Upper lobe of left lung (tissue), 4 donors: ENCODE results near the gene BACE2.

Source experiments
- CTCF ChIP-seq, 6 experiments: fragments of 450-650 bp in 4 of 6; fragments of 200-600 bp in 2 of 6; sonication (generic) in 2 of 6; IDR thresholded peaks; one replicate each; pipeline ENCODE4 v1.5.1; 2016 to 2019; ENCODE audit warnings: antibody characterized with exemption in 6 of 6
- EP300 ChIP-seq, 4 donors: sonication (generic); formaldehyde crosslinking; IDR thresholded peaks; one replicate each; pipeline ENCODE4 v1.5.1; 2017; ENCODE audit warnings: antibody characterized with exemption in 4 of 4, control low read depth in 2 of 4
- POLR2A ChIP-seq, 4 donors: fragments of 450-650 bp; IDR thresholded peaks; one replicate each; pipeline ENCODE4 v1.5.1; 2016 to 2017; ENCODE audit warnings: antibody characterized with exemption in 4 of 4, mild to moderate bottlenecking in 2 of 4
- POLR2AphosphoS5 ChIP-seq, 2 donors: sonication (generic); formaldehyde crosslinking; IDR thresholded peaks; one replicate each; pipeline ENCODE4 v1.5.1; 2017; ENCODE audit warnings: antibody characterized with exemption in 2 of 2

GRCh38 chr21:41187537-41188025 lies 19.6 kb downstream of the BACE2 start:
- TF ChIP-seq CTCF (IDR thresholded peaks at IDR 0.05) (no peak), POLR2AphosphoS5 (IDR thresholded peaks at IDR 0.05) (no peak), POLR2A (IDR thresholded peaks at IDR 0.05) (no peak), EP300 (IDR thresholded peaks at IDR 0.05) (no peak)
